SK-N-MC (cell line): Measurements from ENCODE around the gene ETV6.
"Not testable (repeated sequence)": the region's sequence is repeated elsewhere in the genome, so short reads cannot be mapped to it uniquely, and the experiment has no call there.

Source experiments
- DNase-seq: peaks from one replicate; pipeline ENCODE4 v3.0.0-alpha.2; 2011; ENCODE audit warnings: low read depth, low spot score
- H3K27ac ChIP-seq: fragments of 200-600 bp; sonication (generic); 2 replicates; pipeline ENCODE4 v1.5.1; 2016; ENCODE audit warnings: mixed run types
- H3K36me3 ChIP-seq: fragments of 200-600 bp; sonication (generic); 2 replicates; pipeline ENCODE4 v1.6.1; 2017; ENCODE audit warnings: antibody characterized with exemption, low read length, mixed read lengths; ENCODE audit not compliant: insufficient read depth
- H3K4me3 ChIP-seq: fragments of 200-600 bp; sonication (generic); 2 replicates; pipeline ENCODE4 v1.5.1; 2016
- H3K9ac ChIP-seq: fragments of 200-600 bp; sonication (generic); 2 replicates; pipeline ENCODE4 v1.8.0; 2017; ENCODE audit warnings: mixed run types, mixed read lengths; ENCODE audit not compliant: insufficient read length
- H3K9me3 ChIP-seq: fragments of 200-600 bp; sonication (generic); 2 replicates; pipeline ENCODE4 v1.6.1; 2017; ENCODE audit warnings: low read depth, mild to moderate bottlenecking, antibody characterized with exemption, low read length, moderate library complexity, mixed read lengths
- EZH2 ChIP-seq: fragments of 200-600 bp; sonication (generic); IDR thresholded peaks from one replicate; pipeline ENCODE4 v1.6.1; 2017; ENCODE audit warnings: antibody characterized with exemption
- FOXP2 ChIP-seq: optimal IDR thresholded peaks from 2 replicates; pipeline ENCODE3; 2011; ENCODE audit warnings: mild to moderate bottlenecking, moderate library complexity; ENCODE audit not compliant: insufficient read depth; ENCODE audit errors: extremely low read length, control extremely low read depth
- POLR2AphosphoS5 ChIP-seq: IDR thresholded peaks from 2 replicates; pipeline ENCODE4 v1.6.1; 2012; ENCODE audit warnings: mild to moderate bottlenecking, low read depth, low read length, borderline replicate concordance

ETV6 gene

GRCh38 chr12:11621797-11622423 is 27.6 kb upstream of the ETV6 start:
- H3K36me3 ChIP-seq = no peaks in the 10 kb centered on the region
- H3K9ac ChIP-seq = no peak overlapping the region
- H3K27ac ChIP-seq = no peak overlapping the region
- no peak overlapping the region for H3K4me3 ChIP-seq
- DNase-seq = no peak
- TF ChIP-seq EZH2 (no peak), FOXP2 (no peak), POLR2AphosphoS5 (no peak)
- H3K9me3 ChIP-seq = no peaks in the 10 kb centered on the region

DNA sequence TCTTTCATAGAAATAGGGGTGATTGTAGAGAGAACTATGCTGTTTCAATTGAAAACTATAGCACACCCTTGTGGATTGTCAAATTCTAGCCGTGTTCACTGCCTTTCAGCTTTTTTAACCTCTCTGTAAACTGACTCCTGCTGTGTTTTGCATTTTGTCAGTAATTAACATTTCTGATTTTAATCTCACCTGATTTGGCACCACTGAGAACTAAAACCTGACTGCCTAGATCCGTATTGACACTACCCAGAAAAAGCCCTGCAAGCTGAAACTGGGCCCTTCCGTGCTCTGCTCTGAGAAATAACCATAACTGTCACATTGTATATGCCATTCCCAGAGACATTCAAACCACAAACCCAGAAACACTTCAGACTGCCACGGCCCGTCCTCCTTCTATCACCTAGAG is 26.6 kb upstream of the ETV6 start:
- TF ChIP-seq POLR2AphosphoS5 (no peak), FOXP2 (no peak), EZH2 (no peak)
- Histone ChIP-seq H3K9me3 (no peaks in the 10 kb centered on the region), H3K27ac (no peak overlapping the region), H3K4me3 (no peak overlapping the region), H3K9ac (no peak overlapping the region), H3K36me3 (no peaks in the 10 kb centered on the region)
- no peak for DNase-seq

- no peak overlapping the region for H3K27ac ChIP-seq
- no peak overlapping the region for H3K4me3 ChIP-seq
- TF ChIP-seq POLR2AphosphoS5 (no peak), FOXP2 (no peak)
- DNase-seq = no peak
- no peaks in the 10 kb centered on the region for H3K9me3 ChIP-seq
- H3K9ac ChIP-seq = no peak overlapping the region
- no peaks in the 10 kb centered on the region for H3K36me3 ChIP-seq
These were observed 26.1 kb upstream of the ETV6 start for GRCh38 chr12:11623382-11623781.

- no peak for DNase-seq
- Histone ChIP-seq H3K9ac (no peak overlapping the region), H3K36me3 (no peaks in the 10 kb centered on the region), H3K27ac (no peak overlapping the region), H3K4me3 (no peak overlapping the region), H3K9me3 (no peaks in the 10 kb centered on the region)
- no peak for TF ChIP-seq EZH2
- no peak for TF ChIP-seq POLR2AphosphoS5
- no peak for TF ChIP-seq FOXP2
These were observed 25.4 kb upstream of the ETV6 start for GRCh38 chr12:11624116-11624515.

GRCh38 chr12:11627709-11628108 is 21.8 kb upstream of the ETV6 start:
- not testable (repeated sequence) for H3K9me3 ChIP-seq, H3K27ac ChIP-seq, H3K9ac ChIP-seq, H3K36me3 ChIP-seq, H3K4me3 ChIP-seq, DNase-seq

- Histone ChIP-seq H3K27ac (no peak overlapping the region), H3K9me3 (no peaks in the 10 kb centered on the region), H3K36me3 (no peaks in the 10 kb centered on the region), H3K9ac (no peak overlapping the region), H3K4me3 (no peak overlapping the region)
- TF ChIP-seq EZH2 (no peak), POLR2AphosphoS5 (no peak)
- no peak for DNase-seq
These were observed 21.1 kb upstream of the ETV6 start for GRCh38 chr12:11628353-11628752.

DNA sequence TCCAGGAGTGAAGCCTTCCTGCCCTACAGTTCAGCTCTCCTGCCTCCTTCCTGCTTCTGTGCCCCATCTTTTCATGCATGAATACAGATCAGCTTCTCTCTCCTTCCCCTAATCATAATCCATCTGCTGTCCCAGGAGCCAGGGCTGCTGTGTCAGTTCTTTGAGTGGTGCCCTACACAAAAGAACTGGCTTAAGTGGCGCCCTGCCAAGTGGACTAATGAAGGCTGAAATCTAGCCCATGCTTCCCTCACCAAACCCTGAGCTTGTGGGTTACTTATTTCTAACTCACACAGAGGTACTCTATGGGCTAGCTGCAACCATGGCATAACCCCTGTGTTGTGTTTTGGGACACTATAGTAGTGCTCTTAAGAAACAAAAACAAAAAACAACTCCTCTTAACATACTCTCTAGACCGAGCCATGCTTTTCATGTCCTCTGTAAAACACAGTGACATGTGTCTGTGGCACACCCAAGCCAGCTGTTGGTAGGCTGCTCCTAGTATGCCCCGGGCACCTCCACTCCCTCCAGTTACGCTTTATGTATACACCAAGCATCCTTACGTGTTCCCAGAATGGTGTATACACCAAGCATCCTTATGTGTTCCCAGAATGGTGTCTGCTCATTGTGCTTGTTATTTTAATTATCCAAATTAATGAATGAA is 19.3 kb upstream of the ETV6 start:
- Histone ChIP-seq H3K27ac (no peak overlapping the region), H3K9me3 (no peaks in the 10 kb centered on the region), H3K36me3 (no peaks in the 10 kb centered on the region), H3K9ac (no peak overlapping the region), H3K4me3 (no peak overlapping the region)
- DNase-seq = no peak
- TF ChIP-seq EZH2 = no peak
- TF ChIP-seq POLR2AphosphoS5 = no peak
- no peak for TF ChIP-seq FOXP2

- no peak overlapping the region for H3K9ac ChIP-seq
- no peak overlapping the region for H3K4me3 ChIP-seq
- DNase-seq = no peak
- no peak overlapping the region for H3K27ac ChIP-seq
- no peaks in the 10 kb centered on the region for H3K36me3 ChIP-seq
- TF ChIP-seq EZH2 (no peak), FOXP2 (no peak), POLR2AphosphoS5 (no peak)
- no peaks in the 10 kb centered on the region for H3K9me3 ChIP-seq
These were observed 18.2 kb upstream of the ETV6 start for GRCh38 chr12:11631288-11631687.

GRCh38 chr12:11631881-11632280 is 17.6 kb upstream of the ETV6 start:
- H3K4me3 ChIP-seq, DNase-seq, H3K9me3 ChIP-seq, H3K27ac ChIP-seq, H3K36me3 ChIP-seq, H3K9ac ChIP-seq: not testable (repeated sequence)
